ENCODE data around the gene PHF12.

Gene PHF12

GRCh38 chr17:28958820-28959455, 7.6 kb upstream of the PHF12 start:
- Histone ChIP-seq H3K27me3 (ENCODE audit: control insufficient read depth, insufficient read depth, low read length) (no peaks in the 10 kb centered on the region), H3K27ac (ENCODE audit: low read length) (no peak overlapping the region)

DNA sequence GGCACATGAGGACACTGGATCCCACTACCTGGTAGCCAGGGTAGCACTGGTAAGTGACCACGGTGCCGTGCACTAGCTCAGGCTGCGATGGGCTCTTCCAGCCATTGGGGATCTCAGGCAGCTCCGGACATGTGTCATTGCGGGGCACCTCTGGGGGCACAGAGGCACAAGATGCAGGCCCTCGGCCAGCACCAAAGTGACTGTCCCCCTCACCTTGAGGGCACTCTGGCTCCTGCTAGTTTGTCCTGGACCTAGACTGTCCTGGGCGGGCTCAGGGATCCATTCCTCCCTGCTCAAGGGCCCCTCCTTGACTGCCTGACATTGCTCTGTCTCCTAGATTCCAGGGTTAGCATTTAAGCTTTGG, 6.7 kb upstream of the PHF12 start:
- no peaks in the 10 kb centered on the region for H3K9me3 ChIP-seq (ENCODE audit: control insufficient read depth, low read depth, low read length)
- no peak overlapping the region for H3K27ac ChIP-seq (ENCODE audit: low read length)
- H3K4me3 ChIP-seq (ENCODE audit: low read length): no peak overlapping the region
- peaks cover 4% of the 10 kb centered on the region for H3K4me1 ChIP-seq (ENCODE audit: control insufficient read depth, low read depth, low read length)
- H3K27me3 ChIP-seq (ENCODE audit: control insufficient read depth, insufficient read depth, low read length): no peaks in the 10 kb centered on the region
- no peaks in the 10 kb centered on the region for H3K36me3 ChIP-seq (ENCODE audit: control insufficient read depth, low read depth, low read length)
- H3K9ac ChIP-seq (ENCODE audit: low read length): no peak overlapping the region

More at GRCh38 chr17:28958820-28959455, 7.6 kb upstream of the PHF12 start:
- Histone ChIP-seq H3K4me3 (ENCODE audit: low read length) (no peak overlapping the region), H3K4me1 (ENCODE audit: control insufficient read depth, low read depth, low read length) (peaks cover 4% of the 10 kb centered on the region), H3K36me3 (ENCODE audit: control insufficient read depth, low read depth, low read length) (no peaks in the 10 kb centered on the region), H3K9me3 (ENCODE audit: control insufficient read depth, low read depth, low read length) (no peaks in the 10 kb centered on the region), H3K9ac (ENCODE audit: low read length) (no peak overlapping the region)

GRCh38 chr17:28957277-28957991, 6.1 kb upstream of the PHF12 start:
- Histone ChIP-seq H3K4me1 (ENCODE audit: control insufficient read depth, low read depth, low read length) (peaks cover 9% of the 10 kb centered on the region), H3K9me3 (ENCODE audit: control insufficient read depth, low read depth, low read length) (no peaks in the 10 kb centered on the region), H3K36me3 (ENCODE audit: control insufficient read depth, low read depth, low read length) (no peaks in the 10 kb centered on the region), H3K4me3 (ENCODE audit: low read length) (no peak overlapping the region), H3K27me3 (ENCODE audit: control insufficient read depth, insufficient read depth, low read length) (no peaks in the 10 kb centered on the region), H3K27ac (ENCODE audit: low read length) (no peak overlapping the region), H3K9ac (ENCODE audit: low read length) (no peak overlapping the region)

- no peak overlapping the region for H3K4me3 ChIP-seq (ENCODE audit: low read length)
Measured at GRCh38 chr17:28956861-28957260, 5.5 kb upstream of the PHF12 start.

DNA sequence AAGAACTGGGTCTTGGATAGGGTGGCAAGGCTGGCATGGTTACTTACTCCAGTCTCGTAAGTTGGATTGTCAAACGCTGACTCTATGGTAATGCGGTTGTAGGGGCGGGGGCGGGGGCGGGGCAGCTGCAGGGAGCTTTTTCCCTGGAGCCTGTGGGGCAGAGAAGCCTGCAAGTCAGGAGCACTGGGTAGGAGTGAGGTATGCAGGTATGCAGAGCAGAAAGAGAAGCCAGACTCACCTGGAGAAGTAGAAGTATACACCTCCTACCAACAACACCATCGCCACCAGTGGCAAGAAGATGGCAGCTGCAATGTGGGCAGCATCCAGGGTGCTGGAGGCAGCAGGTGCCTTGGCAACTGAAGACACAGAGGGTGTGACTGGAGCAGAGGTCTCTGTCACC, 4.8 kb upstream of the PHF12 start:
- no peaks in the 10 kb centered on the region for H3K36me3 ChIP-seq (ENCODE audit: control insufficient read depth, low read depth, low read length)
- no peaks in the 10 kb centered on the region for H3K27me3 ChIP-seq (ENCODE audit: control insufficient read depth, insufficient read depth, low read length)
- no peaks in the 10 kb centered on the region for H3K9me3 ChIP-seq (ENCODE audit: control insufficient read depth, low read depth, low read length)
- no peak overlapping the region for H3K4me3 ChIP-seq (ENCODE audit: low read length)
- no peak overlapping the region for H3K27ac ChIP-seq (ENCODE audit: low read length)
- no peak overlapping the region for H3K9ac ChIP-seq (ENCODE audit: low read length)
- peaks cover 9% of the 10 kb centered on the region for H3K4me1 ChIP-seq (ENCODE audit: control insufficient read depth, low read depth, low read length)

More at GRCh38 chr17:28956861-28957260, 5.5 kb upstream of the PHF12 start:
- Histone ChIP-seq H3K9me3 (ENCODE audit: control insufficient read depth, low read depth, low read length) (no peaks in the 10 kb centered on the region), H3K4me1 (ENCODE audit: control insufficient read depth, low read depth, low read length) (peaks cover 9% of the 10 kb centered on the region), H3K27ac (ENCODE audit: low read length) (no peak overlapping the region), H3K27me3 (ENCODE audit: control insufficient read depth, insufficient read depth, low read length) (no peaks in the 10 kb centered on the region), H3K36me3 (ENCODE audit: control insufficient read depth, low read depth, low read length) (no peaks in the 10 kb centered on the region), H3K9ac (ENCODE audit: low read length) (no peak overlapping the region)

GRCh38 chr17:28955408-28955807, 4.1 kb upstream of the PHF12 start:
- Histone ChIP-seq H3K9me3 (ENCODE audit: control insufficient read depth, low read depth, low read length) (no peaks in the 10 kb centered on the region), H3K27ac (ENCODE audit: low read length) (no peak overlapping the region), H3K4me3 (ENCODE audit: low read length) (no peak overlapping the region), H3K36me3 (ENCODE audit: control insufficient read depth, low read depth, low read length) (no peaks in the 10 kb centered on the region), H3K4me1 (ENCODE audit: control insufficient read depth, low read depth, low read length) (peaks cover 9% of the 10 kb centered on the region), H3K9ac (ENCODE audit: low read length) (no peak overlapping the region), H3K27me3 (ENCODE audit: control insufficient read depth, insufficient read depth, low read length) (no peaks in the 10 kb centered on the region)

DNA sequence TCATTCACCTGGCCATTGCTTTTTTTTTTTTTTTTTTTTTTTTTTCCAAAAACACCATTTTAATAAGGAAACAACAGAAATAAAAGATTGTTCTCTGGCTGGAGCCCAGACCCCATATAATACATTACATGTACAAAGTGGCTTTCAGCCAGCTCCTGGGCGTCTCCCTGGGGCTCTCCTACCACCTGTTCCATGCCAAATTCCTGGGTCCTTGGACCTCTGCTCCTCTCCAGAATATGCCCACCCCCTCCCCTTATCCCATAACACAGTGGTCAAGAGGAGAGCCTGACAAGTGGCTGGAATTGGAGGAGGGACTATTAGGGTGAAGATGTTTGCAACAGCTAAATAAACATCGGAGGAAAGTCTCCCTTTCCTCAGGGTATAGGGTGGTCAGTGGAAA, 3.6 kb upstream of the PHF12 start:
- Histone ChIP-seq H3K4me3 (ENCODE audit: low read length) (no peak overlapping the region), H3K9me3 (ENCODE audit: control insufficient read depth, low read depth, low read length) (no peaks in the 10 kb centered on the region), H3K27ac (ENCODE audit: low read length) (no peak overlapping the region), H3K9ac (ENCODE audit: low read length) (no peak overlapping the region), H3K36me3 (ENCODE audit: control insufficient read depth, low read depth, low read length) (no peaks in the 10 kb centered on the region), H3K27me3 (ENCODE audit: control insufficient read depth, insufficient read depth, low read length) (no peaks in the 10 kb centered on the region), H3K4me1 (ENCODE audit: control insufficient read depth, low read depth, low read length) (peaks cover 9% of the 10 kb centered on the region)

GRCh38 chr17:28953444-28954118, 2.3 kb upstream of the PHF12 start:
- Histone ChIP-seq H3K4me3 (ENCODE audit: low read length) (no peak overlapping the region), H3K27me3 (ENCODE audit: control insufficient read depth, insufficient read depth, low read length) (no peaks in the 10 kb centered on the region), H3K9ac (ENCODE audit: low read length) (no peak overlapping the region), H3K36me3 (ENCODE audit: control insufficient read depth, low read depth, low read length) (no peaks in the 10 kb centered on the region), H3K9me3 (ENCODE audit: control insufficient read depth, low read depth, low read length) (no peaks in the 10 kb centered on the region), H3K4me1 (ENCODE audit: control insufficient read depth, low read depth, low read length) (peaks cover 9% of the 10 kb centered on the region), H3K27ac (ENCODE audit: low read length) (no peak overlapping the region)

DNA sequence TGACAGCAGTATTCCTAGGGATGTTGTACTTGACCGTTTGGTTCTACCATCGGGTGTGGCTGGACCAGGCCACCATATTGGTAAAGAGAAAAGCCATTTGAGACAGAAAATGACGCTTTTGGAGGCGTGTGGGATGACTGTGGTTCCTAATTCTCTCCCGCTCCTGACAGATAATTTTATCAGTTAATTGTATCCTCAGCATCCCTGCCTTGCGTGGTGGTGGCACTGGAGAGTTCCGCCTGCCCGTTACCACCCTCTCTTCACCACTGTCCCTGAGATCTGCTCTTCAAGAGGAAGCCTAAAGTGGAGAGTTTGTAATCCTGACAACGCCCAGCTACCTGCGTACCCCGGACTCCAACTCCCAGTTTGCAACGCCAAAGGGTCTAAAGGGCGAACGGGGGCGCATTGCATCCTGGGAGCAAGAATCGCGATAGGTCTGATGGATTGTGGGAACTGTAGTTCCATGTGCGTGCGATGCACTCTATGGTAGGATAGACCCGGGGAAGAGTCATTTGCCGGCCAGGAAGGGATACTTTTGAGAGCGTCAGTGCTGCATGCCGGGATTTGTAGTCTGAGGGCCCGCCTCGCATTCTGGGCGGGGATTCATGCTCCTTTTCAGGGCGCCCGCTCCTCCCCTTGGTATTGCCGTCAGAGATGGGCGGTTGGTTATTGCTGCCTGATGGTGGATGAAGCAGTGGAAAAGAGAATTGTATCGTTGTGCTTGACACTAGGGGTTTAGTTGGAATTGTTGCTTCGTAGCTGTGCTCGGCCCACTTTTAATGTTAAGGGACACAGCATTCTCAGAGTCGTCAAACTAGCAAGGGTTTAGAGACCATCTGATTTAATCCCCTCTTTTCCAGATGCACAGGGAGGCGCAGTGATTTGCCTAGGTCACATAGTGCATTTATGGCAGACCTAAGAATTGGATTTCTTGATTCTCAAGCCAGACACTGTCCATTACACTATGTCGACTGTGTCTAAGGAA, 965 bp upstream of the PHF12 start:
- no peaks in the 10 kb centered on the region for H3K9me3 ChIP-seq (ENCODE audit: control insufficient read depth, low read depth, low read length)
- peaks cover 20% of the 10 kb centered on the region for H3K4me1 ChIP-seq (ENCODE audit: control insufficient read depth, low read depth, low read length)
- no peaks in the 10 kb centered on the region for H3K27me3 ChIP-seq (ENCODE audit: control insufficient read depth, insufficient read depth, low read length)

GRCh38 chr17:28950752-28951427, 428 bp downstream of the PHF12 start:
- no peaks in the 10 kb centered on the region for H3K27me3 ChIP-seq (ENCODE audit: control insufficient read depth, insufficient read depth, low read length)
- no peaks in the 10 kb centered on the region for H3K9me3 ChIP-seq (ENCODE audit: control insufficient read depth, low read depth, low read length)
- peak overlapping the region; percentile 63 for H3K27ac ChIP-seq (ENCODE audit: low read length)
- H3K36me3 ChIP-seq (ENCODE audit: control insufficient read depth, low read depth, low read length): peaks cover 4% of the 10 kb centered on the region
- H3K9ac ChIP-seq (ENCODE audit: low read length): peak overlapping the region; percentile 83
- H3K4me1 ChIP-seq (ENCODE audit: control insufficient read depth, low read depth, low read length): peaks cover 16% of the 10 kb centered on the region
- H3K4me3 ChIP-seq (ENCODE audit: low read length): peak overlapping the region; percentile 73

More for the DNA sequence above, 965 bp upstream of the PHF12 start:
- Histone ChIP-seq H3K27ac (ENCODE audit: low read length) (peak overlapping the region; percentile 67), H3K4me3 (ENCODE audit: low read length) (peak overlapping the region; percentile 73), H3K9ac (ENCODE audit: low read length) (peak overlapping the region; percentile 59), H3K36me3 (ENCODE audit: control insufficient read depth, low read depth, low read length) (peaks cover 4% of the 10 kb centered on the region)

Measured in iPS-18a (cell line).